HUES64 (cell line): ENCODE data around the gene COA8.

Experiments used
- H3K27ac ChIP-seq: 2 replicates; pipeline ENCODE4 v1.7.0; 2013; ENCODE audit warnings: low read depth, low read length, inconsistent platforms
- H3K27me3 ChIP-seq: 2 replicates; pipeline ENCODE4 v1.6.1; 2013; ENCODE audit warnings: mild to moderate bottlenecking, low read length; ENCODE audit not compliant: insufficient read depth
- H3K36me3 ChIP-seq: 2 replicates; pipeline ENCODE4 v1.6.1; 2013; ENCODE audit warnings: mild to moderate bottlenecking, low read length; ENCODE audit not compliant: insufficient read depth
- H3K4me1 ChIP-seq: 2 replicates; pipeline ENCODE4 v1.6.1; 2013; ENCODE audit warnings: mild to moderate bottlenecking, low read length, moderate library complexity; ENCODE audit not compliant: insufficient read depth
- H3K4me3 ChIP-seq: 2 replicates; pipeline ENCODE4 v1.5.1; 2013; ENCODE audit warnings: mild to moderate bottlenecking, low read length, moderate library complexity
- H3K9ac ChIP-seq: 2 replicates; pipeline ENCODE4 v1.6.1; 2013; ENCODE audit warnings: mild to moderate bottlenecking, low read depth, low read length
- H3K9me3 ChIP-seq: 2 replicates; pipeline ENCODE4 v1.6.1; 2013; ENCODE audit warnings: low read depth, low read length; ENCODE audit not compliant: insufficient read depth
- WGBS: fragments of 150-250, 120-280 bp; methylation state at CpG from one replicate; pipeline ENCODE4 v1.1.7; 2013; ENCODE audit warnings: missing lambda C conversion rate; 5-methylcytosine and 5-hydroxymethylcytosine counted together

Gene COA8

GRCh38 chr14:103556946-103557758 lies 5.6 kb upstream of the COA8 start:
- no peak overlapping the region for H3K9ac ChIP-seq
- H3K4me1 ChIP-seq = peaks cover 5% of the 10 kb centered on the region; the same call in 1 of the 2 replicates
- no peak overlapping the region for H3K4me3 ChIP-seq
- no peak overlapping the region for H3K27ac ChIP-seq
- 94% methylated on average over 15 of the region's 15 CpGs for WGBS
- H3K9me3 ChIP-seq = no peaks in the 10 kb centered on the region
- H3K36me3 ChIP-seq = peaks cover 29% of the 10 kb centered on the region
- H3K27me3 ChIP-seq = no peaks in the 10 kb centered on the region

- H3K9me3 ChIP-seq = no peaks in the 10 kb centered on the region
- H3K27ac ChIP-seq = no peak overlapping the region
Measured at GRCh38 chr14:103558071-103558882, 4.5 kb upstream of the COA8 start.

GRCh38 chr14:103559766-103560165 lies 3.0 kb upstream of the COA8 start:
- 94% methylated on average over 9 of the region's 9 CpGs for WGBS
- H3K27ac ChIP-seq = no peak overlapping the region

More at GRCh38 chr14:103558071-103558882, 4.5 kb upstream of the COA8 start:
- H3K4me1 ChIP-seq = peaks cover 5% of the 10 kb centered on the region; the same call in 1 of the 2 replicates
- H3K36me3 ChIP-seq = peaks cover 29% of the 10 kb centered on the region
- H3K9ac ChIP-seq = no peak overlapping the region
- H3K4me3 ChIP-seq = no peak overlapping the region
- WGBS = 96% methylated on average over 16 of the region's 16 CpGs
- no peaks in the 10 kb centered on the region for H3K27me3 ChIP-seq

GRCh38 chr14:103560691-103561090 lies 2.1 kb upstream of the COA8 start:
- H3K36me3 ChIP-seq = peaks cover 29% of the 10 kb centered on the region
- H3K4me1 ChIP-seq = peaks cover 5% of the 10 kb centered on the region; the same call in 1 of the 2 replicates
- no peaks in the 10 kb centered on the region for H3K9me3 ChIP-seq
- H3K4me3 ChIP-seq = peak overlapping the region; percentile 99
- H3K27me3 ChIP-seq = no peaks in the 10 kb centered on the region
- H3K27ac ChIP-seq = no peak overlapping the region
- WGBS = 91% methylated on average over 8 of the region's 8 CpGs
- H3K9ac ChIP-seq = peak overlapping the region; percentile 98; the same call in 1 of the 2 replicates

More at GRCh38 chr14:103559766-103560165, 3.0 kb upstream of the COA8 start:
- no peak overlapping the region for H3K4me3 ChIP-seq
- peaks cover 29% of the 10 kb centered on the region for H3K36me3 ChIP-seq
- no peak overlapping the region for H3K9ac ChIP-seq
- no peaks in the 10 kb centered on the region for H3K9me3 ChIP-seq
- peaks cover 5% of the 10 kb centered on the region; the same call in 1 of the 2 replicates for H3K4me1 ChIP-seq
- no peaks in the 10 kb centered on the region for H3K27me3 ChIP-seq

- H3K27ac ChIP-seq = peak overlapping the region; percentile 97
- no peaks in the 10 kb centered on the region for H3K9me3 ChIP-seq
- WGBS = 4% methylated on average over 36 of the region's 36 CpGs
- peak overlapping the region; percentile 99 for H3K4me3 ChIP-seq
- peak overlapping the region; percentile 98 for H3K9ac ChIP-seq
- peaks cover 29% of the 10 kb centered on the region for H3K36me3 ChIP-seq
- peaks cover 5% of the 10 kb centered on the region; the same call in 1 of the 2 replicates for H3K4me1 ChIP-seq
- no peaks in the 10 kb centered on the region for H3K27me3 ChIP-seq
Measured at GRCh38 chr14:103561381-103562178, 1.2 kb upstream of the COA8 start.

GRCh38 chr14:103562179-103562428 lies 656 bp upstream of the COA8 start:
- under 1% methylated on average over 25 of the region's 25 CpGs for WGBS
- peak overlapping the region; percentile 97 for H3K27ac ChIP-seq
- peaks cover 5% of the 10 kb centered on the region; the same call in 1 of the 2 replicates for H3K4me1 ChIP-seq
- no peaks in the 10 kb centered on the region for H3K9me3 ChIP-seq
- no peaks in the 10 kb centered on the region for H3K27me3 ChIP-seq
- H3K4me3 ChIP-seq = peak overlapping the region; percentile 99
- peak overlapping the region; percentile 98 for H3K9ac ChIP-seq
- peaks cover 29% of the 10 kb centered on the region for H3K36me3 ChIP-seq

- peak overlapping the region; percentile 97 for H3K27ac ChIP-seq
- H3K36me3 ChIP-seq = peaks cover 25% of the 10 kb centered on the region
Measured at GRCh38 chr14:103563226-103563620, 463 bp downstream of the COA8 start.

GRCh38 chr14:103563844-103564505 lies 1.2 kb downstream of the COA8 start:
- 78% methylated on average over 21 of the region's 21 CpGs for WGBS
- peaks cover 6% of the 10 kb centered on the region; the same call in 1 of the 2 replicates for H3K4me1 ChIP-seq
- no peak overlapping the region for H3K27ac ChIP-seq
- H3K9me3 ChIP-seq = no peaks in the 10 kb centered on the region
- H3K36me3 ChIP-seq = peaks cover 18% of the 10 kb centered on the region
- no peaks in the 10 kb centered on the region for H3K27me3 ChIP-seq
- H3K4me3 ChIP-seq = peak overlapping the region; percentile 99
- H3K9ac ChIP-seq = peak overlapping the region; percentile 98

More at GRCh38 chr14:103563226-103563620, 463 bp downstream of the COA8 start:
- Histone ChIP-seq H3K27me3 (no peaks in the 10 kb centered on the region), H3K4me1 (peaks cover 5% of the 10 kb centered on the region; the same call in 1 of the 2 replicates), H3K9me3 (no peaks in the 10 kb centered on the region), H3K4me3 (peak overlapping the region; percentile 99), H3K9ac (peak overlapping the region; percentile 98)
- WGBS = 2% methylated on average over 22 of the region's 22 CpGs

- Histone ChIP-seq H3K27me3 (no peaks in the 10 kb centered on the region), H3K9ac (peak overlapping the region; percentile 29), H3K27ac (no peak overlapping the region), H3K9me3 (no peaks in the 10 kb centered on the region), H3K36me3 (peaks cover 6% of the 10 kb centered on the region; the same call in 1 of the 2 replicates), H3K4me1 (peaks cover 8% of the 10 kb centered on the region; the same call in 1 of the 2 replicates), H3K4me3 (no peak overlapping the region)
- WGBS = 44% methylated on average over 7 of the region's 8 CpGs
Measured at GRCh38 chr14:103568952-103569351, 6.2 kb downstream of the COA8 start.

GRCh38 chr14:103569408-103569807 lies 6.6 kb downstream of the COA8 start:
- Histone ChIP-seq H3K9ac (peak overlapping the region; percentile 29), H3K27ac (no peak overlapping the region), H3K27me3 (no peaks in the 10 kb centered on the region), H3K4me3 (no peak overlapping the region), H3K9me3 (no peaks in the 10 kb centered on the region), H3K4me1 (peaks cover 8% of the 10 kb centered on the region; the same call in 1 of the 2 replicates), H3K36me3 (peaks cover 11% of the 10 kb centered on the region; the same call in 1 of the 2 replicates)
- 78% methylated on average over 11 of the region's 11 CpGs for WGBS
